ENCODE data around the gene CAPN14.

CAPN14 gene

DNA sequence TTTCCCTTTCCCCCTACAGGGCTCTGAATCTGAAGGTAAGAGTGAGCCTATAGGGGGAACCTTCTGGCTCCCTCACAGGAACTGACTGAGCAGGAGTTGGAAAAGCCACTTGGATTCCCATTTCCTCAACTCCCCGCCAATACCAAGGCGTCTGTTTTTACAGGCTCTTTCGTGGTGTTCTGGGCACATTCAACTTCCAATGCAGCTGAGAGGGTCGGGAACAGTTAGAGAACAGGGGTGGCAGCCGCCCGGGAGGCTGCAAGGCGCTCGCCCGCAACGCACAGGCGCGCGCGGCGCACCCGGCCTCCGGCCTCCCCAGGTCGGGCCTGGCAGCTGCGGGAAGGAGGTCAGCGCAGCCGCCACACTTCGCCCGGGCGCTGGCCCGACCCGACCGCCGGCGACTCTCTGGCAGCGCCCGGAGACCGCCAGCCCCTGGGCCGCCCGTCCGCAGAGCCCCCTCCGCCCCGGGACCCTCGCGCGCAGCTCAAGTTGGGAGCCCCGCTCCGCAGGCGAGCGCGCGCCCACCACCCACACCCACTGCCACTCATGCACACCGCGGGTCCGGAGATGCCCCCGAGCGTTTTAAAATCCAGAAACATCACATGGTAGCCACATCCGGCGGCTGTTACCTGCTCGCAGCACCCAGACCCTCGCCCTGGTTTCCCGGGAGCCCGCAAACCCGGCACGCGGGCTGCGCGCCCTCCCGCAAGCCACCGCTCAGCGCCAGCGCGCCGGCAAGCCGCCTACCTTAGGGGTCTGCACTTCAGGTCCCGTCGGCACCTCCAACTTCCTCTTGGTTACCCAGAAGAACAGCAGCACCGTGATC is 79.9 kb downstream of the CAPN14 start:
- no peak for DNase-seq

DNA sequence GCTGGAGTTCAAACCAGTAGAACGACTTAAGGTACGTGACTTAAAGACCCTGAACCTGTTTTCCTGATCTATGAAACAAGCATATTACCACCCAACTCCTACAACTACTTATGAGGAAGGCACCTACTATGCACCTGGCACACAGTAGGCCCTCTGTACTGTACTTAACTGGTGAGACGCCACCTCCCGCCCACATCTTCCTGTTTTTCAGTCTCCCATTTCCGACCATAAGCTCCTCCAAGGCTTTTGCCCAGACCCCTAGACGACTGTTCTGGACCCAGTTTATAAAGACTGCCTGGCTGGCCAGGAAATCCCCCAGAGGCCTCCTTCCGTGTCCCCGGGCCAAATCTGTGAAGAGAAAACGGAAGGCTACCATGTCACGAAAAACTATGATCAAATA is 80.6 kb downstream of the CAPN14 start:
- no peak for DNase-seq

- DNase-seq: no peak
These were observed 81.3 kb downstream of the CAPN14 start for GRCh38 chr2:31136000-31136399.

DNA sequence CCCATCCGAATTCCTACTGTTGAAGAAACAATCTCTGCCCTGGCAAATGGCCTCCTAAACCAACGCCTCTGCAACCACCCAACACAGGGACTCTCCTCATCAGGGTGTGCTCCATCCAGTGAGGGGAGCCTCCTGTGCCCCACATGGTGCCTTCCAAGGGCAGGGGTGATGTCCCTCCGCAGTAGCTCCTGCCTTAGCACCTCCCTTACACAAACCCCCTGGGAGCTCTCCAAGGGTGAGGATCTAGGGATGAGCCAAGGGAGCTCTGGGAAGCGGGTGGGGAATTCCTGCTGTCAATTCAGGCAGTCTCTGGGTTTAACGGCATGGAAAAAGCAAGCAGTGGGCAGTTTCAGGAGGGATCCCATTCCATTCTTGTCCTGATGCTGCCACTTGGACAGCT is 82.8 kb downstream of the CAPN14 start:
- DNase-seq: no peak

- DNase-seq: no peak
These were observed 84.5 kb downstream of the CAPN14 start for GRCh38 chr2:31132786-31133185.

GRCh38 chr2:31131871-31132270 is 85.4 kb downstream of the CAPN14 start:
- DNase-seq: no peak

DNA sequence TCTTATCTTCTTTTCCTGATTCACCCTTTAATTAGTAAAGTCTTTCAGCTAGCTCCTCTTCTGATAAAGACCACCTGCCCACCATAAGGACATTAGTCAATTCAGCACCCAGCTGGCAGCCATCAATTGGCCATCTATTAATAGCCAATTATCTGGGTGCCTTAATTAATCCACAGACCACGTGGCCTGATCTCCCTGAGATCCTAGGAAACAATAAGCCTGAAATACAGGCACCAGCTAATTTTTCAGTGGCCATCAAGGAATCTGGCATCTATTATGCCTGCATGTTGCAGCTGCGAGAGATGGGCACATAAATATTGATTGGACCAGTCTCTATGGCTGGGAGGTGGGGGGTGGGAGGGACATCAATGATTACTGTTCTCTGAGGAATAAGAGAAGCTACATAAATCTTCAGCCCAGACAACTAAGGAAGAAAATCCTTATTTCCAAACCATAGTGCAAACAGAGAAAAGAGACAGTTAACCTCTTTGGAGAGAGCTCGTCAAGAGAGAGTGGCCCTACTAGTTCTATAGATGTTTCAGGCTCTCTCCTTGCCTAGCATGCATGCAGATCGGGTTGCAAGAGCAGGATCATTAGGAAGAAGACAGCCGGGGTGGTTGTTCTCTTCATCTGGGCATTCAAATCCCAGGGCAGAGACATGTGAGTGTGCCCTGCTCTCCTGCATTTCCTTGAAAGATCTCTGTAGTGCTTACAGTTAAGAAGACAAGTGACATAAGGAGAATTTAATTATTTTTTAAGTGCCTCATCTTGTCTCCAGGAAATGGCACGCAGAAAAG is 87.7 kb downstream of the CAPN14 start:
- DNase-seq: no peak

DNA sequence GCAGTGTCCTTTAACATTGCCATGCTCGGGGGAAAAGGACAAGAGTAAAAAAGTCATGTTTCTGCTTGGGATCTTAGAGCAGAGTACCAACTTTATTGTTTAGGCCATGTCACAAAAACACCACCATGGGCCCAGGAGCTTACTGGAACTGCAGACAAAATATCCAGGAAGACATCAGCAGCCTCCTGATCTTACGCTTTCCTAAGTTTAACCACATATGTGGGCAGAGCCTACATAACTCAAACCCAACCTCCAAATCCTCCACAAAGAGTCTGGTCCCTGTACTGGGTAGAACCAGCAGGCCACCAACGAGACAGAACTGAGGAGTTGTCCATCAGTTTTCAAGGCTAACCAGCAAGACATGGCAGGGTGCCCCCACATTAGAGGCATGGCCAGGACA is 89.4 kb downstream of the CAPN14 start:
- no peak for DNase-seq

GRCh38 chr2:31125918-31126695 is 91.2 kb downstream of the CAPN14 start:
- no peak for DNase-seq

GRCh38 chr2:31124904-31125303 is 92.4 kb downstream of the CAPN14 start:
- no peak for DNase-seq

Data from SHP77 (cell line).